A673 (cell line): ENCODE data around the gene SLIT3.

Experiments used
- EZH2 ChIP-seq: fragments of 200-600 bp; sonication (generic); IDR thresholded peaks from 2 replicates; pipeline ENCODE4 v1.6.1; 2017; ENCODE audit warnings: borderline replicate concordance, low read depth, mild to moderate bottlenecking, mixed read lengths, antibody characterized with exemption, low read length; ENCODE audit not compliant: poor library complexity, severe bottlenecking
- TF ChIP-seq, protein P1 (sequence below): fragments of 300-800, 200-600 bp; sonication (generic); conservative IDR thresholded peaks from 2 replicates; pipeline ENCODE4 v1.5.1; 2017; ENCODE audit warnings: low read depth, mild to moderate bottlenecking, antibody characterized with exemption, low read length, moderate library complexity, mixed read lengths

DNA sequence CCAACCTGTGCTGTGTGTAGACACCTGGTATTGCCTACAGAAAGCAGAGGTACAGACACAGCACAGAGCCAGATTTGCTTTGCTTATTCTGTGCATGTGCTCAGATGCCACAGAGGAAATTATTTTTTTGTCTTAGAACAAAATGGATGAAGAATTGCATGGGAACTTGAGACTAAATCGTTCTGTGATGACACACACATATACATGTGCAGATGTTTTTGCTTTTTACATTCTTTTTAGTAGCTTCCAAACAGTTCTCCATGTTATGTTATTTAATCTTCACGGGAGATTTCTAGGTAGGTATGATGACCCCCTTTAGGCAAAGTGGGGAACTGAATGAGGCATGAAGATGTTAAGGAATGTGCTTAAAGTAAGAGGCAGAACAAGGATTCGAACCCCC lies 500.2 kb downstream of the SLIT3 start:
- TF ChIP-seq, protein P1, sequence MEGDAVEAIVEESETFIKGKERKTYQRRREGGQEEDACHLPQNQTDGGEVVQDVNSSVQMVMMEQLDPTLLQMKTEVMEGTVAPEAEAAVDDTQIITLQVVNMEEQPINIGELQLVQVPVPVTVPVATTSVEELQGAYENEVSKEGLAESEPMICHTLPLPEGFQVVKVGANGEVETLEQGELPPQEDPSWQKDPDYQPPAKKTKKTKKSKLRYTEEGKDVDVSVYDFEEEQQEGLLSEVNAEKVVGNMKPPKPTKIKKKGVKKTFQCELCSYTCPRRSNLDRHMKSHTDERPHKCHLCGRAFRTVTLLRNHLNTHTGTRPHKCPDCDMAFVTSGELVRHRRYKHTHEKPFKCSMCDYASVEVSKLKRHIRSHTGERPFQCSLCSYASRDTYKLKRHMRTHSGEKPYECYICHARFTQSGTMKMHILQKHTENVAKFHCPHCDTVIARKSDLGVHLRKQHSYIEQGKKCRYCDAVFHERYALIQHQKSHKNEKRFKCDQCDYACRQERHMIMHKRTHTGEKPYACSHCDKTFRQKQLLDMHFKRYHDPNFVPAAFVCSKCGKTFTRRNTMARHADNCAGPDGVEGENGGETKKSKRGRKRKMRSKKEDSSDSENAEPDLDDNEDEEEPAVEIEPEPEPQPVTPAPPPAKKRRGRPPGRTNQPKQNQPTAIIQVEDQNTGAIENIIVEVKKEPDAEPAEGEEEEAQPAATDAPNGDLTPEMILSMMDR = no peak
- no peak for TF ChIP-seq EZH2
